ENCODE results near the gene PRG3.

The PRG3 gene

DNA sequence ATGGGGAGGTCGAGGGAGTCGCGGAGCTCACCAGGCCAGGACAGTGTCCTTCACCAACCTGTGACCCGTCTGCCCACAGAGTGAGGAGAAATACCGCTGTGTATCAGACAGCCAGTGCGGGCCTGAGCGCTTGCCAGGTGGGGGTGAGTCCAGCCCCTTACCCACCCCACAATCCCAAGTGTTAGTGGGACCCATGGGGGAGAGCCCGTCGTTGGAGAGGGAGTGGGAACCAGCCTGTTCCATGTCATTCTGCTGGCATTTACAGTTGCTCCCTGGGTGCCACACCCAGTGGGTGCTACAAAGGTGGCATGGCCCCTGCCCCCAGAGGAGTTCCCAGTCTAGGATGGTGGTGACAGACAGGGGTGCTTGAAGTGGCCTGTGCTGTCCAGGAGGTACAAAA is 33.6 kb downstream of the PRG3 start:
- no peak overlapping the region for H3K4me3 ChIP-seq (ENCODE audit: low read length)
- DNase-seq (ENCODE audit: low read depth), result no peak
- TF ChIP-seq, protein P1, sequence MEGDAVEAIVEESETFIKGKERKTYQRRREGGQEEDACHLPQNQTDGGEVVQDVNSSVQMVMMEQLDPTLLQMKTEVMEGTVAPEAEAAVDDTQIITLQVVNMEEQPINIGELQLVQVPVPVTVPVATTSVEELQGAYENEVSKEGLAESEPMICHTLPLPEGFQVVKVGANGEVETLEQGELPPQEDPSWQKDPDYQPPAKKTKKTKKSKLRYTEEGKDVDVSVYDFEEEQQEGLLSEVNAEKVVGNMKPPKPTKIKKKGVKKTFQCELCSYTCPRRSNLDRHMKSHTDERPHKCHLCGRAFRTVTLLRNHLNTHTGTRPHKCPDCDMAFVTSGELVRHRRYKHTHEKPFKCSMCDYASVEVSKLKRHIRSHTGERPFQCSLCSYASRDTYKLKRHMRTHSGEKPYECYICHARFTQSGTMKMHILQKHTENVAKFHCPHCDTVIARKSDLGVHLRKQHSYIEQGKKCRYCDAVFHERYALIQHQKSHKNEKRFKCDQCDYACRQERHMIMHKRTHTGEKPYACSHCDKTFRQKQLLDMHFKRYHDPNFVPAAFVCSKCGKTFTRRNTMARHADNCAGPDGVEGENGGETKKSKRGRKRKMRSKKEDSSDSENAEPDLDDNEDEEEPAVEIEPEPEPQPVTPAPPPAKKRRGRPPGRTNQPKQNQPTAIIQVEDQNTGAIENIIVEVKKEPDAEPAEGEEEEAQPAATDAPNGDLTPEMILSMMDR (conservative IDR thresholded peaks at IDR 0.05; ENCODE audit: low read depth, low read length), result no peak

DNA sequence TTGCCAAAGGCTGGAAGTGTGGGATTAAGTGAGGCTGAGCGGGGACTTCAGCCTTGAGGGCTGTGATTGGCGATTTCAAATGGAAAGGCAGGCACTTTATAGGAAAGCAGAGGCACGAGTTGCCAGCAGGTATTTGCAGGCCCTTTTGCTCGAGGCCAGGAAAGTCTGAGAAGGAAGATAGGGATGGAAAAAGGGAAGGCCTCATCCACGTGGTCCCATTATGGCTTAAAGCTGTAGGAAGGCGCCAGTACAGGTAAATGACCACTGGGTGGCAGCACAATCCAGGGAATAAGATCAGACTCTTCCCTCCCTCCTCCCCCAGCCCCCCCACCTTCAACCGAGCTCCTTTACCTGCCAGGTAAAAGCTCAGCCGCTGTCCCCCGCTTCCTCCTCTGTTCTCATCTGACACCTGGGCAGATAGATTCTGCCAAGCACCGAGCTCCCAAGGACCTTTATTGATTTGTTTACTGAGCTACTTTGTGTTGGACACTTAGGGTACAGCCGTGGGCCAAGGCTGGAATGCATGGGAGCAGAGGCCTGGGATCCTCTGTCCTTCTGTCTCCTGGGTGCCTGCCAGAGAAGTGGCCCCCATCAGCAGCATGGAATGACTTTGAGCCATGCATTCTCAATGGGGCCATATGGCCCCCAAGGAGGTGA is 35.3 kb downstream of the PRG3 start:
- TF ChIP-seq, protein P1 (conservative IDR thresholded peaks at IDR 0.05; ENCODE audit: low read depth, low read length), result peak; percentile 69
- no peak overlapping the region for H3K4me3 ChIP-seq (ENCODE audit: low read length)
- no peak for DNase-seq (ENCODE audit: low read depth)

DNA sequence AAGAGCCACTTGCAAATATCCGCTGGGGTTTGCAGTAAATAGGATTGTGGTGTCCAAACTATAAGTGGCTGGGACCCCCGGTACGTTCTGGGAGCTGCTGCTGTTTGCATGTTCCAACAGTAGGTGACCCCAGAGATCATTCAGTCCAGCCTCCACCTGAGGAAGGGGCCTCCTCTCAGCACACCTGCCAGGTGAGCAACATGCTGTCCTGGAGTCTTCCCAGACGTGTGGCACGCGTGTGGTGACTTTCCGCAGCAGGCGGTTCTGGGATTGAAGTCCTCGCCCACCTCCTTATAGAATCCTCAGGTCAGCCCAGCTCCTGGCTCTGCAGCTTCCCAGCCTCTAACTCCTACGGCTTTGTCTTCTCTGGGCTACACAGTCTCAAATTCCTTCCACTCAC is 36.1 kb downstream of the PRG3 start:
- H3K4me3 ChIP-seq (ENCODE audit: low read length), result no peak overlapping the region
- DNase-seq (ENCODE audit: low read depth), result no peak
- TF ChIP-seq, protein P1 (conservative IDR thresholded peaks at IDR 0.05; ENCODE audit: low read depth, low read length), result no peak

DNA sequence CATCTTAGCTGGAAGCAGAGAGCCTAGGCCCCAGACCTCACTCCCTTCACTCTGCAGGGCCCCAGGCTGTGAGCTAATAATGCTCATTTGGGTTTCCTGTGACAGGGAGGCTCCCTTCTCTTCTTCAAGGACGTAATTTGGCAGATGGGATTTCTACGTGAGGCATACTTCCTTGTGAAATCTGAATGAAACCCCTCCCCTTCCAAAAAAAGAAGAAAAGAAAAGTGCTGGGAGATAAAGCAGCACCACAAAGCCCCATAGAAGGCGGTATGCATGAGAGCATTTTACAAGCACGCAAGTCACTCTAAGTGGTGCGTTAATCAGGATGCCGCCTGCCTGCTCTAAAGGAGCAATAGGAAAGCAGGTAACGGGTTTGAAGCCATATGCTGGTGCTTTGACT is 37.1 kb downstream of the PRG3 start:
- TF ChIP-seq, protein P1 (conservative IDR thresholded peaks at IDR 0.05; ENCODE audit: low read depth, low read length), result no peak
- DNase-seq (ENCODE audit: low read depth), result no peak
- no peak overlapping the region for H3K4me3 ChIP-seq (ENCODE audit: low read length)

DNA sequence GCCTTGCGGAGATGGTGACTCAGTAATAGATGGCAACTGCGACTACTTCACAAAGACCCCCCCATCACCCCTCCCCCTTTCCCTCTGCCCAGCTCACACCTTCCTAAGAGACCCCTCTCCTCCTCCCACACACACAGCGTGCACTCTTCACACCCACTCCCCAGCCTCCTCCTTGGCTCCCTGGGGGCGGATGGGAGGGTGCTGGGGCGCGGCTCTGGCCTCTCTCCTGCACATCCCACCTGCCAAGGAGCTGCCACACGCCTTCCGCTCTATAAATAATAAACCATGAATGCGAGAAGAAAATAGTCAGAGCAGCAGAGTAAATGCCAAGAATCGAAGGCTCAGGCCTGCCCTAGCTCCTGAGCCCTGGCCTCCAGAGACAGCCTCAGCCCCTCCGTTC is 38.2 kb downstream of the PRG3 start:
- H3K4me3 ChIP-seq (ENCODE audit: low read length), result no peak overlapping the region

DNA sequence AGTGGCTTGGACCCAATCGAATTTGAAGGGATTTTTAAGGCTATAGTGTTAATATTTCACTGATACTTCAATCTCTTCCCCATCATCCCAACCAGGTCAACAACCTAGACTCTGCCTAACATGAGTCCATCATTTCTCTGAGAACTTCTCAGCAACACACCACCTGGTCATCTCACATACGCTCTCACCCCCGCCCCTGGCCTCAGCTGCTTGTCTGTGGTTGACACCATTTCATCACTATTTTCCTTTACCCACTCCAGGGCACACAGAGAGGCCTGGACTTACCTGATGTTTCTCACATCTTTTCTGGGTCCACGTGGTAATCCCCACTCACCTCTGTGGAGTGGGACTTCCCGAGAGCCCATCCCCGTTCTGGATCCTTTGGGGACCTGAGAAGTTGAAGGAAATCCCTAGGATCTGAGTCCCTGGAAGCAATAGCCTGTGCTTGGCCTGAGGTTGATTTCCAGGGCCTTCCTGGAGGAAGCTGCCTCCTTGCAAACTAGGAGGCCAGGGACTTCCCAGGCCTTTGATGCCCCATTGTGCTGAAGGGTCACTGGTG is 39.6 kb downstream of the PRG3 start:
- H3K4me3 ChIP-seq (ENCODE audit: low read length), result no peak overlapping the region
- TF ChIP-seq, protein P1 (conservative IDR thresholded peaks at IDR 0.05; ENCODE audit: low read depth, low read length), result no peak

More for the DNA sequence above, 38.2 kb downstream of the PRG3 start:
- DNase-seq (ENCODE audit: low read depth), result no peak
- TF ChIP-seq, protein P1 (conservative IDR thresholded peaks at IDR 0.05; ENCODE audit: low read depth, low read length), result no peak

DNA sequence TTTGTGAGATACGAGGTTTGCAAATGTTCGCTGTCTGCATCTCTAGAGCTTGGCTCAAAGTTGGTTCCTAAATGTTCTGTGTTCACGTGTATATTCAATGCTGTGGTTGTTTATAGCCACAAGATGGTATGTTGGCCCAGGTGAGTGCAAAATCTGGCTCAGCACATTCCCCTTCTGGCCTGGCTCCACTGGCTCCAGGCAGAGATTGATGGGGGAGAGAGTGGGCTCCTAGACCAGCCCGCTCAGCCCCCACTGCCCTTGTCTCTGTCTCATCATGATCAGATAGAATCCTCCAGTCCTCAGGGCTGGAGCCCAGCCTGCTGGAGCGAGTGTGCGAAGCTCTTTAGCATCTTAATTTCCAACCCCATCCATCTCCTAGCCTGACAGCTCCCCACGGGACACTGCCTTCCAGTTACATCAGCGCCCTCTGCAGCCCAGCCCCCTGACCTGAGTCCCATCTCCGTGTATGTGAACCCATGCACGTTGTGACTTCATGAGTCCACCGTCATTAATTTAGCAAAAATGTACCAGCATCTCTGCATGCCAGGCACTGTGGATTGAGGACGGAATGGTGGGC is 40.8 kb downstream of the PRG3 start:
- no peak overlapping the region for H3K4me3 ChIP-seq (ENCODE audit: low read length)
- DNase-seq (ENCODE audit: low read depth), result no peak
- TF ChIP-seq, protein P1 (conservative IDR thresholded peaks at IDR 0.05; ENCODE audit: low read depth, low read length), result peak; percentile 28

More for the DNA sequence above, 39.6 kb downstream of the PRG3 start:
- DNase-seq (ENCODE audit: low read depth), result no peak

Measured in retinal pigment epithelial cell (primary cell).